EH (cell line): ENCODE measurements around the gene SH3BGRL.

ENCODE experiments used
- DNase-seq: peaks from one replicate; pipeline ENCODE4 v3.0.0-alpha.2; 2015; ENCODE audit warnings: low read depth

The SH3BGRL gene

DNA sequence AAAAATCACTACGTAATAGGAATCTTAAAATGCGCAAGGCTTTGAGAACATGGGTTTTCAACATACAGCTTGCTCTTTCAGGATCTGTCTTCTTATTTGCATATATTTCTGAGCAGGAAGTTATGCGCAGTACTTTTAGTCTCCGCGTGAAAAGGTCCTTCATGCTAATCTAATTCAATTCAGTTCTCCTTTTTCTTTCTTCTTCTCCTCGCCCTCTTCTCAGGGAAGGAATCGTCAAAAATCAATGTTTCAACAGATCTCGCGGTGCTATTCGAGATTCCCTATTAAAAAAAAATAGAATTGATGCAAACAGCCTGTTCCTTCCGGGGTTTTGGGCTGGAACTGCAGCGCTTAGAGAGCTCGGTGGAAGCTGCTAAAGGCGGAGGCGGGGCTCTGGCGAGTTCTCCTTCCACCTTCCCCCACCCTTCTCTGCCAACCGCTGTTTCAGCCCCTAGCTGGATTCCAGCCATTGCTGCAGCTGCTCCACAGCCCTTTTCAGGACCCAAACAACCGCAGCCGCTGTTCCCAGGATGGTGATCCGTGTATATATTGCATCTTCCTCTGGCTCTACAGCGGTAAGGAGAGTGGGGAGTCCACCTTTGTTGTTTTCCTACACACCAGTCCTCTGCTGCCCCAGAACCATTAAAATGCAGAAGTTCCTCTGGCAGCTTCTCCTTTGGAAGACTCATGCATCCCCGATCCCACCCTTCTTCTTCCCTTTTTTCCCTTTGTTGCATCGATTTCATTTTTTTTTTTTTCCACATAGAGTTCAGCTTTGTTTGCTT lies at the start of gene SH3BGRL, which contains the start of gene HMGN5:
Gene SH3BGRL, plus strand, starts transcription at position 432 of the 785 bp plus-strand sequence. Its CDS starts 99 bp downstream, at position 531.
Gene HMGN5, minus strand, starts transcription at position 243 of the 785 bp plus-strand sequence. CDS start 80,364 bp downstream, outside the sequence.
- DNase-seq = peak; percentile 92

DNA sequence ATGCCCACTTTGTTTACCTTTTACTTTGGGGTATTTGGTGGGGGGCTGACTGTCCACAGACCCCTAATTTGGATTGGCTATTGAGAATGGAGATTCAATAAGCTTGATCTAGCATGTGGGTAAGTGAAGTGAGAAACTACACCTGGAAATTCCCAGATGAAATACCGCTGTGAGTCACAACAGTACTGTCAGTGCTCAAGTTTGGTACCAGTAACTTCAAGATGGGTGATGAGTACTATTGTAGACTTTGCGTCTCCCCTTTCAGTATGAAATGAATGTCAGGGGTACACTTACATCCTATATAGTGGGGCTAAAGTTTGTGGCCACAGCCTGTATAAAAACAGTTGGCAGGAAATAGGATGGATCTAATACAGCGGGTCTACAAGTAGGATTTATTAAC lies 33.5 kb upstream of the SH3BGRL start:
- no peak for DNase-seq

DNA sequence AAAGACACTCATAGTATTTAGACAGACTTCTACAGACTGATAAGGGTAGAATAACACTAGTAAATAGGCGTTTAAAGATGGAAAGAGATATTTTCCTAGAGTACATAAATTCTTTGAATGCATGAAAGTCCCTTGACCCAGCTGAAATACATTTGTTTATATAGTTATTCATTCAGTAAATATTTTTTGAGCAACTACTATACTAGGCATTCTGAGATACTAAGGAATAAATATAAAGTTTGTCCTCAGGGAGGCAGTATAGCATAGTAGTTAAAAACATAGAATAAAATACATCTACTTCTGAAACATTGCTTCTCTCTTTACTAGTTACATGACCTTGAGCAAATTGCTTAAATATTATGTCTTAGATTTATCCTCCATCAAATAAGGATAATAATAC lies 27.6 kb upstream of the SH3BGRL start:
- peak; percentile 38 for DNase-seq

DNA sequence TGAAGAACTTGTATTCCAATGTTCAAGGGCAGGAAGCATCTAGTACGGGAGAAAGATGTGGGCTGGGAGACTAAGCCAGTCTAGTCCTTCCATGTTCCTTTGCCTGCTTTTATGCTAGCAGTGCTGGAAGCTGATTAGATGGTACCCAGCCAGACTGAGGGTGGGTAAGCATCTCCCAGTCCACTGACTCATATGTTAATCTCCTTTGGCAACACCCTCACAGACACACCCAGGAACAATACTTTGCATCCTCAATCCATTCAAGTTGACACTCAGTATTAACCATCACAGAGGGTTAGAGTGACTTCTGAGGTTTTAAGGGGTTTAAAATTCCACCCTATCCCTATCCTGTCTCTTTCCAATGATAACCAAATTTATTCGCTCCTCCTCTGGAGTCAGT lies 6.6 kb upstream of the SH3BGRL start:
- DNase-seq = no peak

DNA sequence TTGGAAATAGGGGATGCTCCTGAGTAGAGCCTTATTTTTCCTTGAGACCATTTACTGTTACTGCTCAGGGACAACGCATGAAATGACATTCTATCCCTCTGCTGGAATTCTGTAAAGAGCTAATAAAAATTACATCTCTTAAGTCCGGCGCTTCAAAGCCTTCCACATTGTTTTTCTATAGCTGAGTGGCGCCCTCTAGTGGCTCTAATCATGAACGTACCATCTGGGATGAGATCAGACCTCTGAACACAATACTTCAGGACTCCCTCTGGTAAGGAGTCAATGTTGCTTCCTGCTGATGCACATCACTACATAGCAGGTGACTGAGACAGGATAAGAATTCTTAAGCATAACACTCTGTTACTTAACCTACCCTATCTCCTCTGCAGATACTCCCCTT lies 6.2 kb upstream of the SH3BGRL start:
- peak; percentile 57 for DNase-seq

DNA sequence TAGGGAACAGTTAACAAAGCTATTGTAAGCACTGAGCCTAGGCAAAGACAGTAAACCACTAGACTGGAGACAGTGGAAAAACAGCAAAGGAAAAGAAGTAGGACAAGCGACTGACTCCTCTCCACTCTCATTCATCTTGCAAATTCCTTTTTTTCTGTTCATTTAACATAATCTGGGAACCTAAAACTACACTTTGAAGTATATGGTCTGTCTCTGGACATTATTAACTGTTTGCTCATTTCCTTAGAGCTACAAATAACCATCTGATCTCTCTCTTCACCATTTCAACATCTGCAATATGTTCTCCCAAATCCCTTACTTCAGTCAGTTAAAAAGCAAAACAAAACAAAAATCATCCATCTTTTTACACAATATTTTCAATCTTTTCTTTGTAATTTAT lies 831 bp upstream of the SH3BGRL start:
- peak; percentile 17 for DNase-seq

DNA sequence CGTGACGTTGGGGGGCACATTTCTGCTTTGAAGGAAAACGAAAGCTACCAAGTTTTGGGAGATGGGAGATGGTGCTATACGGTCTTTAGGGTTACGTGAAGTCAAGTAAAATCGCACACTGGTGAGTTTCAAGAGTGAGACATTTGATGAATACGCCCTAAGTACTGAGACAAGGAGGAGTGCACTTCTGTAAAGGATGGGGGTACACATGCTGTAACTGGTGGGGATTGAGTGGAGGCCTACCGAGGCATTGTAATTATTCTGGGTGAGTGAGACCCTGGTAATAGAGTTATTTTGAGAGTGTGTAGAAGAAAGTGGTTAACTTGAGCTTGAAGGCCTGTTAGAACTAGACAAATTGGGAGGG lies 536 bp downstream of the SH3BGRL start:
- peak; percentile 20 for DNase-seq

DNA sequence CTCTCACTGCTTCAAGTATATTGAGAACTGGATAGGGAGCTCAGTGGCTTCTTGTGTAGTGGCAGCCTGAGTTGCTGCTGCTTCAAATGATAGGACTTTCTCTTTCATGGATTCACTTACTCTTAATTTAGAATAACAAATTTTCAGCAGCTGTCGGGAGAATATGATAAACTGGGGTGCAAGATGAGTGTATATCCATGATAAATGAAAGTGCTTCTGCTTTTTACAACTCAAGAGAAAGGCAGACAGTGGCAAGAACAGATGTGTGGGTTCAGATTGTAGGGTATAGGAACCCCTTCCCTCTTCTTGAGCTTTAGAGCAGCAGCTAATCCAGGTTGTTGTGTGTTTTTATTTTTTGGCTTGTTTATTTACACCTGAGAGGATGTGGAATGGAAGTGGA lies 1.0 kb downstream of the SH3BGRL start:
- no peak for DNase-seq

DNA sequence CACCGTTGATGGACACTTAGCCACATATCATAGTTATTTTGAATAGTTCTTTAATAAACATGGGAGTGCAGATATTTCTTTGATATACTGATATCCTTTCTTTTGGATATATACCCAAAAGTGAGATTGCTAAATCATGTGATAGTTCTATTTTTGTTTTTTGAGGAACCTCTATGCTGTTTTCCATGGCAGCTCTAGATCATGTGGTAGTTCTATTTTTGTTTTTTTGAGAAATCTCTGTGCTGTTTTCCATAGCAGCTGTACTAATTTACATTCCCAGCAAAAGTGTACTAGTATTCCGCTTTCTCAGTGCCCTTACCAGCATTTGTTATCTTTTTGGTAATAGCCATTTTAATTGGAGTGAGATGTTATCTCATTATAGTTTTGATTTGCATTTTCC lies 3.6 kb downstream of the SH3BGRL start:
- DNase-seq = no peak

DNA sequence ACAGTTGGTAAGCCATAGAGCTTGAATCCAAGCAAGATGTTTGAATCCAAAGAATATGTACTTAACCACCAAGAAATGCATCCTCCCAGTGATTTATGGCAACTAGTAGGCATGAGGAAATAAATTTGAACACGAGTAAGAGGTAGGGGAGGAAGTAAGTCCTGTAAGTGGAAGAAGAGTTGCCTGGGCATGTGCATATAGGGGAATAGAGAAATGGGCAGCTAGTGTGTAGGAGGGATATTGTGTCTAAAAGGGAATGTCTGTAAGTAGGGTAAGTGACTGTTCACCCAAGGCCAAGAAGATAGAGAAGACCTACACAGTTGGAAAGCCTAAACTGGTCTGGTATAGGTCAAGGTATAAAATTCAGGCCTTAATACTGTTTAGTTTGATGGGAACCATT lies 4.6 kb downstream of the SH3BGRL start:
- no peak for DNase-seq

DNA sequence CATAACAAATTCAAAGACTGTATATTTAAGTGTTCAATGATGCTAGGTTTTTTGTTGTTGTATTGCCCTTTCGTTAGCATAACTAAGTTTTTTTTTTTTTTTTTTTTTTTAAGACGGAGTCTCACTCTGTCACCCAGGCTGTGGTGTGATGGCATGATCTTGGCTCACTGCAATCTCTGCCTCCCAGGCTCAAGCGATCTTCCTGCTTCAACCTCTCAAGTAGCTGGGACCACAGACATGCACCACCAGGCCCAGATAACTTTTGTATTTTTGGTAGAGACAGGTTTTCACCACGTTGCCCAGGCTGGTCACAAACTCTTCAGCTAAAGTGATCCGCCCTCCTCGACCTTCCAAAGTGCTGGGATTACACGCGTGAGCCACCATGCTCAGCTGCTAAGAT lies 7.0 kb downstream of the SH3BGRL start:
- no peak for DNase-seq

DNA sequence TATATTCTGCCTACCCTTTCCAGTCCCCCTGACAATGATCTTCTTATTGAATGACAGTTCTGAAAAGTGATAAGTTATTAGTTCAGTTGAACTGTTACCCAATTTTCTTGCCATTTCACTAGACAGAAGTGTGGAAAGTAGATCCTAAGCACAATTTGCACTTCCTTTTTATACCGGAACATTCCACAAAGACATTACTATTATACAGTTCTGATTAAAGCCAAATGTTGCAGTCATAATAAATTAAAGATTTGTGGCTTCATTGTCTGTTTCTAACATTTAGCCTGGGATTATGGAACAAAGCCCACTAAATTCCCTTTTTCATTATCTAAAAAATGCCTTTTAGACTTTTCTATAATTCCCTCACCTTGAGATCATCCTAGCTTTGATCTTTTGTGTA lies 13.8 kb downstream of the SH3BGRL start:
- DNase-seq = no peak

DNA sequence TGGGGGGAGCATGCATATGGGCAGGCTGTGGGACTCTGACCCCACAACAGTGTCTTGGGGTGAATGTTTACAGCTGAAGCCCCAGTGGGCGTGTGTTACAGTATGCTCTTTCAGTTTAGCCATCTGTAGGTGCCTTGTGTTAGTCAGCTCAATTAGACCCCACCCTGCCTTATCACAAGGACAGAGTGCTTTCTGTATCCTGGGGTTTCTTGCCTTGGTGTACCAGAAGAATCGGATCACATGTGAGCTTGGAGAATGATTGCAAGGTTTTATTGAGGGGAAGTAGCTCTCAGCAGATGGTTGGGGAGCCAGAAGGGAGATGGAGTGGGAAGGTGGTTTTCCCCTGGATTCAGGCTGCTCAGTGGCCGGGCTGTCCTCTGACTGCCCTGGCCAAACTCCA lies 27.3 kb downstream of the SH3BGRL start:
- no peak for DNase-seq

DNA sequence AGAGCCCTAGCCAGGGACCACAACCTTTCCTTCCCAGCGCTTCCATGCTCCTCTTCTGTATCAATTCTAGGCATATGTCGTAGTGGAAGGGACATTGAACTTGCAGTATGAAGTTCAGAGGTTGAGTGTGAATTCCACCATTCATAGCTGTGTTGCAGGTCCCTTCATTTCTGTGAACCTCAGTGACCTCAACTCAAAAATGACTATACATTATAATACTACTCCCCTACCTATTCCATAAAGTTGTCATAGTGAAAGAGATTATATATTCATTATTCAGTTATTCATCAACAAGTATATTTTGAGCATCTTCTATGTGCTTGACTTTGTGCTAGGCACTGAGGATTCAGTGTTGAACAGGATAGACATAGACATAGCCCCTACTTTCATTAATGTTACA lies 28.0 kb downstream of the SH3BGRL start:
- DNase-seq = no peak

DNA sequence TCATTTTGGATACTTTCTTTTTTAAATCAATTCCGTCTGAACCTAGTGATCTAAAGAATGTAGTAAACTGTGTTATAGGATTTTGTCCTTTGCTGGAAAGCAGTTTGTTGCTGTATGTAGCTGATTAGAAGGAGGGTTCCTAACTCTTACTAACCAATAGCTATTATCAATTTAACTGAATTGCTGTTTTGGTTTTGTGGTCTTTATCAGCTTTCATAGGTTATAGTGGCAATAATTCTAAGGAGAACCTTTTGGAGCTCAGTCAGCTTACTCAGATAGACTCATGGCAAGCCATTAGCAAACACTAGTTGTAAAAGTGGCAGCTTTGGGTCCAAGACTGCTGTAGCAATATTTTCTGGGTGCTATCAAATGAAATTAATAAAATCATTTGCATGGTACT lies 29.6 kb downstream of the SH3BGRL start:
- no peak for DNase-seq

DNA sequence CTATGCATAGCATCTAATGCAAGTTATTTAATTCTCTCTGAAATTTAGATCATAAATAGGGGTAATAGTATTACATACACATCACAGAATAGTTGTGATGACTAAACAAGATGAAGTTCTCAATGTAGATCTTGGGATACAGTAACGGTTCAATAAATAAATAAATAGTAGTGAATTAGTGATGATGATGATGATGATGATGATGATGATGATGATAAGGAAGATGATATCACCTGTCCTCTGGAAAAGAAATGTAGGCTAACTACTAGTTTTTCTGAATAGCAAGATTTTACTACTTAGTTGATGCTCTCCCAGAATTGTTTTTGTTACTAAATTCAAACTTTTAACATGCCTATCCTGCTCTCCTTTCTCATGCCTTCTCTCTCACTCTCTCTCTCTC lies 30.3 kb downstream of the SH3BGRL start:
- DNase-seq = no peak

DNA sequence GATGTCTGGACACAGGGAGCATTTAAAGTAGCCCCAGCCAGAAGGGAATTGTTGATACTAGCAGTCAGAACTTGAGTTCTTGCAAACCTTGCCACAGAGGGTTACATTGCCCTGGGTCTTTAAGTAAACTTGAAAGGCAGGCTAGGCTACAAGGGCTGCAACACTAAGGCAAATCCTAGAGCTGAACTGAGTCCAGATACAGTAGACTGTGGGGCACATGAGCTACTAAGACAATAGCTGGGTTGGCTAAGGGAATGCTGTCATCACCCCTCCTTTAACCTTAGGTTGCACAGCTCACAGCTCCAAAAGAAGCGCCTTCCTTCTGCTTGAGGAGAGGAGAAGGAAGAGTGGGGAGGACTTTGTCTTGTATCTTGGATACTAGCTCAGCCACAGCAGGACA lies 35.6 kb downstream of the SH3BGRL start:
- DNase-seq = no peak

DNA sequence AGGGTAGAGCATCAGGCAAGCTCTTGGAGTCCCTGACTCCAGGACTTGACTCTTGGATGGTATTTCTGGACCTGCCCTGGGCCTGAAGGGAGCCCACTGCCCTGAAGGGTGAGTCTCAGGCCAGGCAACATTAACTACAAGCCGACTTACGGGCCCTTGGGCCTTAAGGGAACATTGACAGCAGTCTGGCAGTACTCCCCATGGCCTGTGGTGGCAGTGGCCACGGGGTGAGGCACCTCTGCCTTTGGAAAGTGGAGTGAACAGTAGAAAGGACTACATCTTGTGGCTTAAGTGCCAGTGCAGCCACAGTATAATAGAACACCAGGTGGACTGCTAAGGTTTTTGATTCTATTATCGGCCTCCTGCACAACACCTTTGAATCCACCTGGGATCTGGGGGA lies 36.3 kb downstream of the SH3BGRL start:
- no peak for DNase-seq

DNA sequence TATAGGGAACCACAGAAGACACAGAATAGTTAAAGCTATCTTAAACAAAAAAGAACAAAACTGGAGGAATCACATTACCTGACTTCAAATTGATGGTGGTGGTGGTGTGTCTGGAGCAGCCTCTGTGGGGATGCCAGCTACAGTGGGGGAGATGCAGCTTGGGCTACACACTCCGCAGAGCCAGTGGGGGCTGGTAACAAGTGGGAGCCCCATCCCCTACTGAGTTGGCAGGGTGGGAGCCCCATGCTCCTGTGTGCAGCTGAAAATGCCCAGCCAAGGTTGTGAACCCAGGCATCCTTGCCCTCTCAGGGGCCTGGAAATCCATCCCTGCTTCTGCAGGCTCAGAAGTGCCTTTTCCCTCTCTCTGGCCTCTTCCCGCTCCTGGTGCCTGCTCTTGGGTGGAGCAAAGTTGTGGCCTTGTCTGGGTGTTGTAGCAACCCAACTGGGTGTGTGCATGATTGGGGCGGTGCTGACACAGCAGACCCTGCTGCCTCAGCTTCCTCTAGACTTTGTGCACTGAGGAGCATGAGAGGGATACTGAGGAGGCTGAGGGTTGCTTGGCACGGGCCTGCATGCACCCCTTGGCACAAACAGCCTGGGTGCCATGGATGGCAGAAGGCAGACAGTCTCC lies 38.9 kb downstream of the SH3BGRL start:
- no peak for DNase-seq

DNA sequence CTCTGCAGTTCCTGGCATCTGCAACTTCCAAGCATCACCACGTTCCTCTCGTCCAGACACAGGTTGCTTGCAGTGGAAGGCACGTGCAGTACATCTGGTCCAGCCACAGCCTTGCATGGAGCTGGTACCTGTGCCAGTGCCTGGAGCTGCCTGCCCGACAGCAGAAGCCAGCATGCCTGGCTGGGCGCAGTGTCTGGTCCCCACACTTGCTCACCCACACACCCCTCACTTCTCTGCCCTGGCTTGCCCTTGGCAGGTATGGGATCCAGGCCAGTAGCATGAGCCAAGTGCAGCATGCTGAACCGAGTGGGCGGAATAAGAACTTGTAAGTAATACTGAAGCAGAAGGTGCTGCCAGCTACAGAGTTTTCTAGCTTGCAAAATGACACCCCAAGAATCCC lies 39.9 kb downstream of the SH3BGRL start:
- DNase-seq = no peak

DNA sequence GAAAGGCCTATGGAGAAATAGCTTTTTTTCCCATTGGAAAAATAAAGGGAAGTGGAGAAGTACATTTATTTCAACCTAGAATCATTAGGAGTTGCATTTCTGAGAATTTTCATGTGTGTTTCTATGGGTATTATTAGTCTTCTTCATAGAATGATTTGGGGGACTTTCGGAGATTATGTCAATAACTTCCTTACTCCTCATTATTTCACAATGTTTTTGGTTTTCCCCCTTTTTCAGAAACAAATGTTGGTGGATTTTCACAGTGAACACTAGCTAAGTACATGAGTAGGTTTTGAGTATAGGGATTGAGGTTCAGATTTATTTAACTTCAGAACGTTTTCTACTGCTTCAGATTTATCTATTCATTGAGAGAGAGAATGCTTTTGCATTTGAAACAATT lies 54.0 kb downstream of the SH3BGRL start:
- DNase-seq = no peak

DNA sequence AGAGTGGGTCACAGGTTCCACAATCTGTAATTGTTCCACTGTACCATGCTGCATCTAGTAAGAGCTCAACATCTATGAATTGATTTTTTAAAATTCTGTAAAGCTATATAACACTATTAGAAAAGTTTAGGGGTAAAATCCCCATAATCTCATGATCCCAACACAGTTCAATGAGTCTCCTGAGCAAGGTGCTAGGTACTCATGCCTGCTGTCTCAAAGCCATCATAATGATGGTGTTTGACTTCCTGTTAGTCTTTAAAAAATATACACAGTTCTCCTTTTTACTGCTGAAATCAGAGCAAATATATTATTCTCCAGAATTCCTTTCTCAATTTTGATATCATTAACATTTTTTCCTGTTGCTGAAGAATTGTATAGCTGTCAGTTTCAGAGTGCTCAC lies 55.9 kb downstream of the SH3BGRL start:
- DNase-seq = no peak

DNA sequence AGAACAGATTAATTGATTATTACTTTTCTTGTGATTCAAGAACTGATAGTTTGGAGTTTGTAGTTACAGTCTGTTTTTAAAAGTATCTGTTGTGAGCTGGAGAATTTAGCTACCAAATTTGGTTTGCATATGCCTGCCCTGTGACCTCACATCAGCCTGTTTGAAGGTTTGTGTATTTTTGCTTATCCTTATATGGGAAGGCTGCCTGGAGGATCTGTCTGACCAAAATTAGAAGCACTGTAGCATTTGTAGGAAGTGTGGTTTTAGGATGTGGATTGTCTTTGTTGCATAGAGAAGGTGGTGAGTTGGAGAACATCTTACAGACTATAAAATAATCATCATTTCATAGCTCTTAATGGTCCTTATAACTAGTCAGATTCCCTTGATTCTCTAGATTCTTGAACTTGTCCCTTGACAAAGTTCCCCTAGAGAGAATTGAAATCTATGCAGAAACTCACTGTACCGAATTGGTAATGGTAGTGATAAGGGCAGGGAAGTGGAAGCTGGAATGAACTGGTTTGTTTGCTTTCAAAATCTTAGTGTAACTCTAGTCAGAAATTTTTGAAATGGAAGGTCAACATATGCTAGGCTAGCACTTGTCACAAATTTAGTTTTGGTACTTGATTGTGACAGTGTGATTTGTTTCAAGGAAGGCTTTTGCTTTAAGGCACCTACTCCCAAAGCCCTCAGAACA lies 57.3 kb downstream of the SH3BGRL start:
- DNase-seq = peak; percentile 83
